DMS114 treated with DMSO at 0.1 percent for 48 hours (cell line): ENCODE data around the gene TMPRSS7.

ENCODE experiments used
- DNase-seq: peaks from one replicate; lab custom pipeline; 2025; ENCODE audit not compliant: unreplicated experiment; lab: John Stamatoyannopoulos, UW

Gene TMPRSS7, protein sequence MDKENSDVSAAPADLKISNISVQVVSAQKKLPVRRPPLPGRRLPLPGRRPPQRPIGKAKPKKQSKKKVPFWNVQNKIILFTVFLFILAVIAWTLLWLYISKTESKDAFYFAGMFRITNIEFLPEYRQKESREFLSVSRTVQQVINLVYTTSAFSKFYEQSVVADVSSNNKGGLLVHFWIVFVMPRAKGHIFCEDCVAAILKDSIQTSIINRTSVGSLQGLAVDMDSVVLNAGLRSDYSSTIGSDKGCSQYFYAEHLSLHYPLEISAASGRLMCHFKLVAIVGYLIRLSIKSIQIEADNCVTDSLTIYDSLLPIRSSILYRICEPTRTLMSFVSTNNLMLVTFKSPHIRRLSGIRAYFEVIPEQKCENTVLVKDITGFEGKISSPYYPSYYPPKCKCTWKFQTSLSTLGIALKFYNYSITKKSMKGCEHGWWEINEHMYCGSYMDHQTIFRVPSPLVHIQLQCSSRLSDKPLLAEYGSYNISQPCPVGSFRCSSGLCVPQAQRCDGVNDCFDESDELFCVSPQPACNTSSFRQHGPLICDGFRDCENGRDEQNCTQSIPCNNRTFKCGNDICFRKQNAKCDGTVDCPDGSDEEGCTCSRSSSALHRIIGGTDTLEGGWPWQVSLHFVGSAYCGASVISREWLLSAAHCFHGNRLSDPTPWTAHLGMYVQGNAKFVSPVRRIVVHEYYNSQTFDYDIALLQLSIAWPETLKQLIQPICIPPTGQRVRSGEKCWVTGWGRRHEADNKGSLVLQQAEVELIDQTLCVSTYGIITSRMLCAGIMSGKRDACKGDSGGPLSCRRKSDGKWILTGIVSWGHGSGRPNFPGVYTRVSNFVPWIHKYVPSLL

DNA sequence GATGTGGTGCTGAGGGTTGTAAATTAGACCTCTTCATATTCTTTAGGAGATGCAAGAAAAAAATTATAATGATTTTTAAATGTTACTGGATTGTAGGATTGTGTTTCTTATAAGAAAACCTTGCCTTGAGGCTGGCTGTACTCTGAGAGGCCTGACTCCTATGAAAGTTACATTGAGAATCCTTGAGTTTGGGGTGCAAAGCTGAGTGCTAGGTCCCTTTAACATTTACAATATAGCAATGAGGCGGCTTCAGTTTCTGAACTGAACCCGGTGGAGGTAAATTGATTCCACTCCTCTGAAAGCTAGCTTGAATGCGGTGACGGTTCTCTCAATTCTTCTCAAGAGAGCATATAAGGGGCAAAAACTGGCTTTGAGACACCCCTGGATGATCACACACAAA is at the start of gene TMPRSS7:
Gene TMPRSS7 (plus strand): TSS at position 301 of the 400 bp plus-strand sequence. CDS start 110 bp downstream, outside the sequence.
- DNase-seq, result no peak

DNA sequence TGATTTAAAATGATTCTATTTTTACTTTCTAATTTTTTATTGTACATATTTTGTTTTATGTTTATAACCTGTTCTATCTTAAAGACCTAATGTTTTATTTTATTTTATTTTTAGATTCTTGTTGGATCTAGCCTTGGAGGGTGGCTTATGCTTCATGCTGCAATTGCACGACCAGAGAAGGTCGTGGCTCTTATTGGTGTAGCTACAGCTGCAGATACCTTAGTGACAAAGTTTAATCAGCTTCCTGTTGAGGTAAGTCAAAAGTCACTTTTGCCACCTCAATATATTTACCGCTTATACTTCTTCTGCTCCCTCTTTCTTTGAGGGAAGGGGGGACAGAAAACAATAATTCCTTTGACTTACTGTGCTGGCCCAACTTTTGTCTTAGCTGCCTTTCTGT is 47.7 kb upstream of the TMPRSS7 start:
- no peak for DNase-seq

DNA sequence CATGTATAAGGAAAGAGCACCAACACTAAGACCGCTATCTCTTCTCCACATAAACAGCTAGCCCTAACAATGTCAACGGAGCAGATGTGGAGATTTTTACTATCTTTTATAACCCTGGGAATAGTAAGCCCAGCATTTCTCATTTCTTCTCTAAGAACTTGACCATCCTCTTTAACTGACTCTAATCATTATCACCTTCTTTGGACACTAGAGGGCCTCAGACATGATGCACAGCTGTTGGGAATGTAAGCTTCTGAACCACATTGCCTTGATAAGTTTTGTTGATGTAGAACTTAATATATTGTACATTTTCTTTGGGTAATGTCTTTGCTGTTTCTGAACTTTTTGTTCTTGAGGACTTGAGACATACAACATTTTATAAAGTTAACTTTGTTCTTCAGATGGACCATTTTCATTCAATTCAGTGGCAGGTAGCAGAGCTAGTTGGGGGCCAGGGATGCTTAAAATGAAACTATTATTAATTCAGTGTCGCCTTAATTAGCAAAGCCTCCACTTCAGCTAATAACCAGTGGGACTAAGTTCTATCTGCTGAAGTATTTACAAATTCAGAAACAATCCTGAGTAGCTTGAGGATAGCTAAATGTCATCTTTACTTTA is 45.4 kb upstream of the TMPRSS7 start:
- DNase-seq, result peak; percentile 67

DNA sequence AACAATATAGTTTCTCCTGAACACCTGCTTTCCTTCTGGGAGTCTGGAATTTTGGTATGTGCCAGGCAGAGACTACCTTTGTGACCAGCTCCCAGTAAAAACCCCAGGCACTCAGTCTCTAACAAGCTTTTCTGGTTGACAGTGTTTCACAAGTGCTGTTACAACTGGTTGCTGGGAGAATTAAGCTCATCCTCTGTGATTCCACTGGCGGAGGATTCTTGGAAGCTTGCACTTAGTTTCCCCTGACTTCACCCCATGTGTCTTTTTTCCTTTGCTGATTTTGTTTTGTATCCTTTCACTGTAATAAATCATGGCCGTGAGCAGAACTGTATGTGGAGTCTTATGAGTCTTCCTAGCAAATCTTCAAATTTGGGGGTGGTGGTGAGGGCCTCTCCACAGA is 41.5 kb upstream of the TMPRSS7 start:
- DNase-seq, result no peak

DNA sequence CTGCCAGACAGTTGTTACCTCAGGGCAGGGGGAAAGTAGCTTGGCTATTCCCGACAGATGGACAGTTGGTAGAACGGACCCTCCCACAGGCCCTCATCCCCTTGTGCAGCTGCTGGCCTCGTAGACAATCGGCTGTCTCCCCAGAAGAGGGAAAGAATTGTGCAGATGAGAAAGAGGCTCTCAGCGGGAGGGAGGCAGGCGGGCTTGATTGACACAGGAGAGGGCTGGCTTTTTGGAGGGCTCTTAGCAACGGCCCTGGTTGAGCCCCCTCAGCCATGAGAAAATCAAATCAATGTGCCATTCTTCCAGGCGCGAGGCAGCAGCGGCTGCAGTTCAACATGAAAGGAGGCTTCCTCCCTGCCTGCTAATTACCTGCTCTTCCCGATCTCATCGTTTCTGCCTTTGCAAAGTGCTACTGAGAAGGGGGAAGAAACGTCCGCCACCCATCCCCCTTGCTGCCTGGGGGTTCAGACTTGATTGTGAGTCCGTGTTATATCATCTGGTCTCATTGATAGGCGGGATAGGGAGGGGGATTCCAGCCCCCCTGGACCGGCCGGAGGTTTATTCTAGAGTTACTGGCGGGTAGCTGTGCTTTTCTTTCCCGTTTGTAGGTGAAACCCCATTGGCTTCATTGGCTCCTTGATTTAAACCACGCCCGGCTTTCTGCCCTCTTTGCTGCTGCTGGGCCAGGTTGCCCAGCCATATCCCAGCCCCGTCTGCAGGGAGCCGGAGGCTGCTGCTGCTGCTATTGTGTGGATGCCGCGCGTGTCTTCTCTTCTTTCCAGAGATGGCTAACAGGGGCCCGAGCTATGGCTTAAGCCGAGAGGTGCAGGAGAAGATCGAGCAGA is 35.7 kb upstream of the TMPRSS7 start, which contains the start of gene TAGLN3:
Gene TAGLN3 (plus strand): TSS at position 287 of the 848 bp plus-strand sequence. CDS start 501 bp downstream, at position 788.
- no peak for DNase-seq

DNA sequence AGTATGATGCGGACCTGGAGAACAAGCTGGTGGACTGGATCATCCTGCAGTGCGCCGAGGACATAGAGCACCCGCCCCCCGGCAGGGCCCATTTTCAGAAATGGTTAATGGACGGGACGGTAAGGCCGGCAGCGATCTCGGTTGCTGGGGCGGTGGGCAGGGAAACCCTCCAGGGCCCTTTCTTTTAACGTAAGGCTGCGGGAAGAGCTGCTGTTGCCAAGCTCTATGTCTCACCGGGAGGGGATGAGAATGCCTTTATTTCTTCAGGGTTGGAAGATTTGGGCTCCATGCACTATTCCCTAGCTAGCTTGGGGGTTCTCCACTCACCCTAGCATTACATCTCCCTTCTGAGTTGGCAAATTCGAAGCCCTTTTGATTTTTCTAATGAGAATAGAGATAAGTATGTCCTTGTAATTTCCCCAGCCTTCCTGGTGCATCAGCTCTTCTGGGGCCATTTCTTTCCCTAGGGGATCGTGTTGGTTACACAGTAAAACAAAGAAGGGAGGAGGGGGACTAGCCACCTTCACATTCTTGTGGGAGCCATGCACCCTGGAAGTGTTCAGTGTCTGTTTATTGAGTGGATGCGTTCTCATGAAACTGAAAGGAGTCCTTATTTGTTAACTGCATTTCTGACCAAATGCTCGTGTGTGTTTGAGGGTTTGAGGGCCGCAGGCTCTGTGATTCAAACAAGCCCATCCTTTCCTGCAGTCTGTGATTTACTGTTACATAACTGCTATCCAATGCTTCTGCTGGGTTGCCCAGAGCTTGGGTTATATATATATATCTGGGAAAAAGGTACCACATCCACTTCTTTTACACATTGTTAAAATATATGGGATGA is 34.8 kb upstream of the TMPRSS7 start:
- no peak for DNase-seq

DNA sequence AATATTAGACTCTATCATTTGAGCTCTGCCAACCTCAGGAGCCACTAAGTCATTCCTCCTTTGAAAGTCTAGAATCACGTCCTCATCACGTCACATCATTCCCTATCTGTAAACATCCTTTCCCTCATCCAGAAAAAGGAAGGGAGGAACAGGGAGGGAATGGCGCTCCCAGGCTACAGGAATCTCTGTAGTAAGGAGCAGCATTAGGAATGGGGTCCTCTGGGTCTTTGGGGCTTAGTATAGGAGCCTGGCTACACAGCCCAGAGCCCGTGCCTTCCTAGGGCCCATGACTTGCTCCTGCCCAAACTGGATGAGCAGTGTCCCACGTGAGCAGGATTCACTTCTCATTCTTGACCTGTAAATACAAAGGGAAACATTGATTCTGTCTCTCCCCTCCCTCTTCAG is 34.2 kb upstream of the TMPRSS7 start:
- DNase-seq, result no peak

DNA sequence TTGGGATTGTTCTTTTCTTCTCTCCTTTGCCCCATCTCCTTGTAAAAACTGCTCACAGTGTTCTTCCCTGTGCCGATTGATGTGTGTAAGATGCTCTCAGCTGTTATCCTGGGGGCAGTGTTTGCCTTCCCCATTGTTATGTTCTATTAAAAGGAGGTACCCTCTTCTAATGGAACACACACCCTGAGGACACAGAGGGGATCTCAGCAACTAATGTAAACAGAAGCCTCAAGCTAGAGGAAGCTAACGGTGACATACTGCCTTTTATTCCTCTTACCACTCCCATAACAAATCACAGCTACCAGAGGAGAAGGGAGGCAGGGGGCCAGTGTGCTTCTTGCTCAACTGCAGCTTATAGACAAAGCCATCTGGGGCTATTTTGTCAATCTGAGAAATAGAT is 33.6 kb upstream of the TMPRSS7 start:
- DNase-seq, result no peak

DNA sequence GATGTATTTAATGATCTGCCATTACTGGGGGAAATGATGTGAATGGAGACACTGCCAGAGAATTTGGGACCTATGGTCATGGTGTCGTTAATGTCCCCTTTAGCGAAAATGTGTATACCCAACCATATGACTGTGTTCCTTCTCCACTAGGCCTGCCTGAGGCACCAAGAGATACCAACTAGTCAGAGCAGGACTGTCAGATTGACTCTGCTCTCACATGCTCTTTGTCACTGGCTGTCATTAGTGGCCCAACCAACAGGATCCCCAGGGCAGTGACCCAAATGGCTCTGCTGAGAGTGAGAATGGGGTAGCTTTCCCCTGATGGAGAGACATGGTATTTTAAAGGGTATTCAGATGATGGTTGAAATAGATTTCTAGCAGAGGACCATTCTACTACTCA is 33.0 kb upstream of the TMPRSS7 start:
- no peak for DNase-seq

DNA sequence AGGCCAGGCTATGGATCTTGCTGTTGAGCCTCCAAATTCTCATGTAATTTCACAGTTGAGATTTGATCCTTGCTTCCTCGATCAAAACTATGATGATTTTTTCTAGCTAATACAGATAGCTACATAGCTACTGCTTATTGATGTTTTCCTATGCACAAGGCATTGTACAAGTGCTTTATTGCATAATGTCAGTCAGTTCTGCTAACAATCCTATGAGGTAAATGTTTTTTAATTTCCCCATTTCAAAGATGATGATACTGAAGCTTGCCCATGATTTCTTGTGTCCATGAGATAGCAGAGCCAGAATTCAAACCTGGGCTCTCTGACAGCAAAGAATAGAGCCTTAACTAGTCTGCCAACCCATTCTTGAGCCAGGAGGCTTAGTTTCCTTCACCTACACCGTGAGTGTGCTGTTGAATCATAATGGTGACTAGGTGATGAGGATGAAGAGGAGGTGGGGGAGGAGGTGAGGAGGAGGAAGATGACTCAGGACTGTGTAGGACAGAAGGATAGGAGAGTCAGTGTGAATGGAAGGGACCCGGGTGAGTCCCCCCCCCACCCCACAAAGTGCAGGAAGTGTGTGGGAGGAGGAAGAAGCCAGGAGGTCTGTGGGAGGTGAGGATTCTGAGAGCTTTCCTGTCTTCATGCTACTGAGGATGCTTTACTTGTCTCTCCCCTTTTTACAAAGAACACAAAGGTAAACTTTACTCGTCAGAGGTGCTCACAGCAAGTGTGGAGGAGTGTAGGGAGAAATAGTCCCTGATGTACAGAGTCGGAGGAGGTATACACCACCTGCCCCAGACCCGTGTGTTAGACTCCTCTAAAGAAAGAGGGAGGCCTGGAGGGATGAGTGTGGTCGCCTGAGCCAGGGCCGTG is 32.2 kb upstream of the TMPRSS7 start:
- DNase-seq, result no peak

DNA sequence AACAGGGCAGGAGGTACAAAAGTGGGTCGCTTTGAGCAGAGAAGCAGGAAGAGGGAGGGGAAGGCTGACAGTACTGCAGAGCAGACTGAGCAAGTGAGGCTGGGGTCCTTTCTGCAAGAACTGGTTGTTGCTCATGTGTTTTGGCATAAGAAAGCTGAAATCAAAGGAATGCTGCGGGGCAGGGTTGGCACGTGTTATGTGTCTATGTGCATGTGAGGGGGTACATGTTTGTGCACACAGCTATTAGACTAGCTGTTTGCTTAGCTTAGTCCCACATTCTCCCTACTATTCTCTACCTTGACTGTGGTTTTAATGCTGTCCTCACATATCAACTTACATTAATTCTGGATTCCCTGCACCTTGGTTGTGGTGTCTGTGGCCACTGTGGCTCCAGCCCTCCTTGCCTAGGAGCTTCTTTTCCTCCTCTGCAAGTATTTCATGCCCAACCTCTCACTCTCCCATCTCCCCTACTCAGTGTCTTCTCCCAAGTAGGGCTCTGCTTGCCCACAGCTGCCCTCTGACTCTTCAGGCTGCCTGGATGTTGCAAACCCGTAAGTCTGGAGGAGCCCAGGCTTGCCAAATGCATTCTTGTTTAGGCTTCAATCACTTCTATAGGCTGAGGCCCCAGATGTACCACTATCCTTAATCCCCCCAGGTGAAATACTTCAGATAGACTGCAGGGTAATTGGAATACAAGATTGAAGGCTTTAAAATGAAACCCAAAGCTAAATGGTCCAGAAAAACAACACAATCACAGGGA is 31.0 kb upstream of the TMPRSS7 start:
- no peak for DNase-seq

DNA sequence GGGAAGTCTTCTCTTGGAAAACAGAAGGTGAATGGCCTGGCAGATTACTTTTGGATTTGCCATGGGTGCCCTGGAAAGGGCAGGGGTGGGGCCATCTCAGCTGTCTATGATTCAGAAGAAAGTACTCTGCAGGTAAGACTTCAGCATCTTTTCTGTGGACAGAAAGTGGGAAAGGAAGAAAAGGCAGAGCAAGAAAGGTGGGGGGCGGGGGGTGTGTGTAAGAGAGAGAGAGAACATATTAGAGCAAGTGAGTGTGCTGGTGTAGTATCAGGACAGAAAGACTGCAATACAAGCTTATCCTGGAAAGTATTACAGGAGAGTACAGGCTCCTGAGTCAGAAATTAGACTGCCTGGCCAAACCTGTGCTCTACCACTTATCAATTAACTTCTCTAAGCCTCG is 30.3 kb upstream of the TMPRSS7 start:
- DNase-seq, result no peak

DNA sequence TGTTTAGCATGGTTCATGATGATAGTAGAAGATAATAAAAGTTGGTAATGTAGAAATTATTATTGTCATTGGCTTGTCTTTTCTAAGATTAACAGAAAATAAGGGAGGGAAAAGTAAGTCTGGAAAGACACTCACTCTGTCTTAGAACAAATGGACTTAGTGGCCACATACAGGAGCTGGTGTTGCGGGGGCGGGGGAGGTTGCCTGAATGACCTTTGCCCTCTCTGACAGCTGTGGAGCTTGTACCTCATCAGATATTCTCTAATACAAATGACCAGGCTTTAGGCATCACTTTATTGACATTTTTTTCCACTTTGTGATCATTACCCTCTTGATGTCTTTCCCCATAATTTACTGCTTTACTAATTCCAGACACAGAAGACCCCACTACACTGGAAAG is 29.9 kb upstream of the TMPRSS7 start:
- DNase-seq, result no peak

DNA sequence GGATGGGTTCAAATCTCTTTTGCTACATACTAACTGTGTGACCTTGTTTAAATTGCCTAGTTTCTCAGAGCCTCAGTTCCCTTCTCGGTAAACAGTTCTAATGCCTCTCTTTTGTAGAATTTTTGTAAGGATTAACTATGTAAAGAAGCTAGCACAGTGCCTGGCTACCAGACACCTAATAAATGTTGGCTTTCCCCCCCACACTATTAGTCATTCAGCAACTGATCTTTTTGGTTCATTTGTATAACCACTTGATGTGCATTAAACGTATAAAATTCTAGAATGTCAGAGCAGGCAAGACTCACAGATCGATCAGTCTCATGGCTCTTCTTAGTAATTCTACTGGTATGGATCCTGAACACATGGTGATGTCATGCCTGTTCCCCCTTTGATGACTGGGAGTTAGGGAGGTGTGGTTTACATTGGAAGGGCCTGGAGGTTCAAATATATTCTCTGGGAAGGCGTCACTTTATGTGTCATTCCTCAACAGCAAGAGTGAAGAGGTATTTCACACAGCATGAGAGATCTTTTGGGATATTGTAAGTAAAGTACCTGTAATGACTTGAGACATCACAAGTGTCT is 29.4 kb upstream of the TMPRSS7 start:
- DNase-seq, result no peak

DNA sequence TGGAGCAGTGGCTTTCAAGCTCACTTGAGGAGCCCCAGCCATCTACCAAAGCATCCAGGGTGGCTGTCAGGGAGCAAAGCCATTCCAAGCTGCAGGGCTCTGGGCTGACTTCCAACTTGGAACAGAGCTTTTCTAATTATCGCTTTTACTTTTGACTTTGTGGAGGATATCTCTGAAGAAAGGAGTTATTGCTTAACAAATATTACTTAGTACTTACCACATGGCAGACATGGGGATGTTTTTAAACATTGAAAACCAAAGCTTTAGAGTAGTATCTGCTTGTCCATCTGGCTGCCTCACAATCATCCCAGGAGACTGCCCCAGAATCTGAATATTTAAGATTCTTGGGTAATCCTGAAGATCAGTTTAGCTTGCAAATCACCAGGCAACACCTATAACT is 26.9 kb upstream of the TMPRSS7 start:
- no peak for DNase-seq

DNA sequence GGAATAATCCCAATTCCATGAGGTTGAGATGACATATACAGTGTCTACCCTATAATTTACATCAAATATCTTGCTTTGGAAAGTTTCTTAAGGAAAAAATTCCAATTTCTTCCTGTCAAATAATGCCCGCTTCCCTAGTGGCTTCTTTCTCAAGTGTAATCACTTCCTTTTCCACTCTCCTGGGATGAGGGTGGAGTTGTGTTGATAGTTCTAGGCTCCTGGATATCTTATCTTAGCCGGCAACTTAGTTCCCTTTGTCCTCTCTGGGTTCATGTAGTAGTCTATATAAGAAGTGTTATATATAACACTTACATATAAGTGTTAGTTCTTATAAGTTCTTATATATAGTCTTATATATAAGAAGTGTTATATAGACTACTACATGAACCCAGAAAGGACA is 24.9 kb upstream of the TMPRSS7 start:
- DNase-seq, result no peak

DNA sequence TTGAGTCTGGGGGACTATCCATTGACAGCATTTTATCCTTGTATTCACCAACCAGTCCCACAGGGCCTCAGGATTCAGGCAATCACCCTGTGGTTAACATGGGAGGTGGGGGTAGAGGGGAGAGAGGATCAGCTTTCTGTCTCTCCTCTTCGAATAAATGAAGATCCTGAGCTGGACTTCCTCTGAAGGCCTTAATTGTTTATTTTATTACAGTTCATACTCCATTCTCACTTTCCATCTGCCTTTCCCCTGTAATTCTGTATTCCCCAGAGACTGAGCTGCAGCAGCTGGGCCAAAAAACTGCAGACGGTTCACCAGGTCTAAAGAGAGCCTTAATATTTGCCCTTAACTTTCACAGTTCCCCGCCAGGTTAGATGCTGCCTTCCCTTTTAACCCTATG is 23.9 kb upstream of the TMPRSS7 start:
- DNase-seq, result no peak
